GM13976 (cell line): ENCODE results near the gene VCAN.

Experiments
- DNase-seq: peaks from one replicate; pipeline ENCODE4 v3.0.0; 2012; ENCODE audit warnings: low spot score
- CTCF ChIP-seq: IDR thresholded peaks from 2 replicates; pipeline ENCODE4 v1.5.1; 2012; ENCODE audit warnings: borderline replicate concordance, mild to moderate bottlenecking; ENCODE audit not compliant: insufficient read depth; ENCODE audit errors: extremely low read depth, missing control alignments, control extremely low read depth
- in situ Hi-C: fragments of 300-500 bp; cut with MboI; formaldehyde crosslinking; loops from one replicate; pipeline ENCODE4 v1.12.0; 2022; ENCODE audit warnings: low sequenced_read_pairs, mixed read lengths, inconsistent platforms; ENCODE audit not compliant: unreplicated experiment

The VCAN gene

DNA sequence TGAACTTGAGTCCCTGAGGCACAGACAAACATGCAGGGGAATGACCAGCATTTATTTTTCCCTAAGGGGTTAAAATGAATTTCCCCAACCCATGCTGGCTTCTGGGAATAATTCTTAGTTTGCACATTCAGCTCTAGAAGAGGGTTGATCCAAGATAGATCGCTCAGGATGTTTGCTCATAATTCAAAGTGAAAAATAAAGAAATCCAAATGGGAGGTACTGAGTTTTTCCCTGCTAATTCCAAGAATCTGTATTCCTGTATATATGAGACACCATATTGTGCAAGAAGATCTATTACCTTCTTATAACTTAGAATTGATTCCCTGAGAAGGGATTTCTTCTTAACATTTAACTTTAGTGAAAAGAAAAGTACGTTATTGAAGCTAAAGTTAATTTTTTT is 96.2 kb downstream of the VCAN start:
- DNase-seq, result no peak
- in situ Hi-C loops, result loop anchor here (10.0 kb wide), 1 partner anchor 1213 kb away; no protein-coding TSS in a partner anchor
- TF ChIP-seq CTCF, result no peak

DNA sequence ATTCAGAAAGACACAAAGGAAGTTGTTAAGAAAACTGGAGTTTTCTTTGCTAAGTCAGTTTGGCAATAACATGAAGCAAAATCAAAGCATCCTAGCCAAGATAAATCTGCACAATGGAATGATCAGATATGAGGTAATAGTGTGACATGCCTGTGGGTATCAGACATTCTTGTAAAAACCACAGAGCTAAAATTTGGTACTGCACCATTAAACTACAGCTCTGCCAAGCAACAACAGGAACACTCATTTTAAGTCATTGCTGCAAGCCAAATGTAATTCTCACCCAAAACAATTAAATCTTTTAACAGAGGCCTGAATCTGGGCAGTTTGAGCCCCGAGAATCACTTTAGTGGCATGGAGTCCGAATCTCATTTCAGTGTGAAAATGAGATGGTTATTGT is 96.6 kb downstream of the VCAN start:
- DNase-seq, result no peak
- in situ Hi-C loops, result loop anchor here (10.0 kb wide), 1 partner anchor 1213 kb away; no protein-coding TSS in a partner anchor
- TF ChIP-seq CTCF, result no peak

DNA sequence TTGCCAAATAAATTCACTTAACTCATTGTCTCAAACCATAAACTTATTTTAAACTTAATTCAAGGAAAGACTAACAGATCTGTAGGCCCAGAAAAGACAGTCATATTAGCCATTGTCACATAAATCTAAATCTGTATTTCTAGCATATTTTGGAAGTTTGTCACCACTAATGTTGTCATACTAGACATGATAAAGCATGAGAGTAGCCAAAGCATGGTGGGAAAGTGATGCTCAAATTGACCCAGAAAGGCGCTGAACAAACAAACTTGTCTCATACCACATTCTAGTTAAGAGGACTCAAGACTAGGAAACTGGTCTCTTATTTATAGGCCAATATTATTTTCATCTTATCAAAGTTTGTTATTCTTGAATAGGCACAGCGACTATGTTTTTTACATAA is 99.4 kb downstream of the VCAN start:
- in situ Hi-C loops, result no loop called here
- no peak for DNase-seq
- no peak for TF ChIP-seq CTCF

DNA sequence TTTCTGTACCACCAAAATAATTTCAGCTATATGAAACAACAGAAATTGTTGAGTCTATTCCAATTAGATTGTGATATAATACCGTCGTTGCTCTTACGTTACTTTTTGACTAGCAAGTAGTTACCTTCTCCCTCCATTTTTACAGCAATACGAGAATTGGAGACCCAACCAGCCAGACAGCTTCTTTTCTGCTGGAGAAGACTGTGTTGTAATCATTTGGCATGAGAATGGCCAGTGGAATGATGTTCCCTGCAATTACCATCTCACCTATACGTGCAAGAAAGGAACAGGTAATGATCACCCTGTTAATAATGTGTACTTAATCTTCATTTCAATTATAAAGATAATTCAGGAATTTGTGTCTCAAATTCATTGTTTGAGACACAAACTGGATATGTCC is 100.7 kb downstream of the VCAN start:
- in situ Hi-C loops, result no loop called here
- no peak for DNase-seq
- TF ChIP-seq CTCF, result no peak

GRCh38 chr5:83576341-83576740 is 104.8 kb downstream of the VCAN start:
- in situ Hi-C loops, result no loop called here
- no peak for DNase-seq
- no peak for TF ChIP-seq CTCF

DNA sequence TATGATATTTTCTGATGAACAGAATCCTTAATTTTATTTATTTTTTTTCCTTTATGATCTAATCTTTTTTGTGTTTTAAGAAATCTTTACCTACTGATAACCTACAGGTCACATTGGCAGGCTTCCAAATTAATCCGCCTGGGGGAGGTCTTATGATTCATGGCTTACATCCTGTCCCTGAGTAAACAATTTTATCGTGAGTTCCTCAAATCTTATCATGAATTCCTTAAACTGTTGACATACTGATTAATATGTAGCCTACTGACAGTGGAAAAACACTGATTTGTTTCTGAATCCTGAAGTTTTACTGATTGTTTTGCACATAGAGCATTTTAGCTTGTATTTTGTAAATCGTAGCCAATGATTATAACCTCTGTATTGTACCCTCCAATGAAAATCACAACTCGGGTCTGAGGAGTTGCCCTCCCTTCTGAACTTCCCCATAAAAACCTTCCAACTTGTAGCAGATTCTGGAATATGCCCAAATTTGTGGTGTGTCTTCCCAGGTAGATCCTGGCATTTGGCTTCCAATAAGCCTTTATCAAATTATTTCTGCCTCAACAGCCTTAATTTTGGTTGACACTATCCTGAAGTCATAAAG is 105.6 kb downstream of the VCAN start:
- in situ Hi-C loops, result no loop called here
- TF ChIP-seq CTCF, result no peak
- DNase-seq, result no peak
